Renal pelvis (tissue), 4 donors: ENCODE results near the gene NRGN. TPM values are rescaled to one million over a fixed set of nuclear protein-coding genes. Genes with fewer than 3 reads are reported as not detected.
"Not testable (repeated sequence)": the region's sequence is repeated elsewhere in the genome, so short reads cannot be mapped to it uniquely, and the experiment has no call there.

ENCODE experiments used
- DNase-seq: peaks from one replicate; pipeline ENCODE4 v3.0.0-alpha.2; 2013
- polyA plus RNA-seq, 3 donors: library from polyadenylated mRNA; unstranded; fragments of 120-200 nt; gene quantifications; one replicate each; pipeline ENCODE4 v1.2.1, GENCODE V29; 2013; ENCODE audit not compliant: insufficient read length in 3 of 3

The NRGN gene
- polyA plus RNA-seq, 3 donors: 17.8 to 27.5 (median 19.6) TPM

DNA sequence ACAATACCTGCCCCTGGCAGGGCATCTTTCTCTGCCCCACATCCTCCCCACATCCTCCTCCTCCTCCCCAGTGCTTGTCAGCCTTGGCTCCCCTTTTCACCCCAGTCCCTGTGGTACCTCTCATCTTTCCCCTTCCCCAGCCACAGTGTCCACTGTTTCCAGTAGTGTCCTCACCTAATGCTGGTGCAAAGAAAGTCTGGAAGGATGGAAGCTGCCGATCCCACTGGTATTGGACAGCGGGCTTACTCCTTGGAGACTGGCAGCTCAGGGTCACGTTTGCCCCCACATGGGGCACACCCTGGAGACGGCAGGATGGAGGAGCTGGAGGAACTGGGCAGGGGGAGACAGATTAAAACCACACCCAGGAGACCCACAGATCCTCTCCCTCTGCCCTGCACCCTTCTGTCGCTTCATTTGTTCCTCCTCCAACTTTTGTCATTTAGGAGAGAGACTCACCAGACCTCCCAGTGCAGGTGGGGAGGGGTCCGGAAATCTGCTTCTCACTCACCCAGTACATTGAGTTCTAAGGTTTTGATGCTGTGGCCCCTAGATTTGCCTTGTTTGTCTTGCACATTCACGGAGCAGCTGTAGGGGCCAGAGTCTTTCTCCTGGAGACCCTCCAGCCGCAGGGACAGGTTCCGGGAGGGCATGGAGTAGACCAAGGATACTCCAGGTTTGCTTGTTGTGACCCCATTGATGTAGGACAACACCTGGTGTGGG is 16.5 kb downstream of the NRGN start:
- no peak for DNase-seq

DNA sequence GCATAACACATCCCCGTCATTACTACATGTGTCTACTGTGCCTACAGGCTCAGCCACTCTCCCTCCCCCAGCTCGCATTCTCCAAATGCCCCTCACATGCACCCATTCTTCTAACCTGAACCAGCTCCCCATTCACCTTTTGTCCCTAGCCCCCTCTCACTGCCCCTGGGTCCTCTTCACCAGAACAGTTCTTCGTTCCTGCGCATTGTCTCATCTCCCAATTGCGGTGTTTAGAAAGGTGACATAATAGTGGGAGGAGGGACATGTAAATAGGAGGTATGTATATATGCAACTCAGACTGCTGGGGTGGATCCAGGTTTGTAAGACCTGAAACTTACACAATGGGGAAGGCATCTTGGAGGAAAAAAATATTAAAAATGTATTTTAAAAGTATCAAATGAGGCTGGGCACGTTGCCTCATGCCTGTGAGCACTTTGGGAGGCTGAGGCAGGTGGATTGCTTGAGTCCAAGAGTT is 17.0 kb downstream of the NRGN start:
- no peak for DNase-seq

DNA sequence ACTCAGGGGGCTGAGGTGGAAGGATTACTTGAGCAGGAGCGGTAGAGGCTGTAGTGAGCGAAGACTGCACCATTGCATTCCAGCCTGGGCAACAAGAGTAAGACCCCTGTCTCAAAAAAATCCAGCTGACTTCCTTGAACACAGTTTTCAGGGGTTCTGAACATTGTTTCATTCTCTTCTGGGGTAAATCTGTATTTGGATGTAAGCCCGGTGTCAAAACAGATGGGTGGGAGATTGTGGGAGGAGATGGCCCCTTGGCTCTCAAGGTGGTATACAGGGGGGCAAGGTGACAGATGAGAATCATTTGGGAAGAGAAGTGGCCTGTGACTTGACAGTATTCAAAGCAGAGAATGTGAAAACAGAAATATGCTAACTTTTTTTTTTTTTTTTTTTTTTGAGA is 17.6 kb downstream of the NRGN start:
- DNase-seq: no peak

DNA sequence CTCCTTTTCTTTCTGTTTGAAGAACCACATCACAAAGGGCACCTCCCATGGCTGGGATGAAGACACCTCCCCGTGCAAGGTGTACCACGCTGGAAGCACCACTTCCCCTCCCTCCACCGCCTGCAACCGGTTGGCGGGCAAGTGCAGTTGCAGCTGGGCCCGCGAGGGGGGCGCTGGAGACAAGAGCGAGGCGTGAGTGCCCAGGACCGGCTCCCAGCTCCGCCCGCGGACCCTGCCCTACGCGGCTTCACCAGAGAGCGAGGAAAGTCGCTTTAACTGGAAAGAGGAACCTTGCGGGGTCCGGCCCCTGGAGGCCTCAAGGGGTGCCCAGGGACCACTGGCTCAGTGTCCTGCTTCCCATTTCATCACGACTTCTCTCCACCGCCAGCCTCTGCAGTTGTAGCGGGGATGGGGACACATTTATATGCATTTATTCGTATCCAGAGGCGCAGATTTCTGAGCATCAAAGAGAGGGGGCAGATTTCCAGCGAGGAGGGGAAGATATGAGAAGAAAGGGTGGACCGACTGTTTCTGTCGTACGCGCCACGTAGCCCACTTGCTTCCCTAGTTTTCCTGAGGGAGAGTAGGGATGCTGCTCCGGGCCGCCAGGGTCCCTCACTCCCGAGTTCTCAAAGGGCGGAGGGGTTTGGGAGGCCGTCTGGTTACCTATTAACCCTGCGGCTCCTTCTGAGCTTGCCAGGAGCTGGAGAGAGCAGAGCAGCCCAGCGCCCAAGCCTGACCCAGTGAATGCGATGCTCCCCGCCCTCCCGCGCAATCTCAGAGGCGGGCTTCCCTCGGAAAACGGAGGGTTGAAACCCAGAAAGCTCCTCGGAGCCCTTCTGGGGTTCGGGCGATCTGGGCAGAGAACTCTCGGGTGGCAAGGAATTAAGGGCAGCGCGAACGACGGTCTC is 18.9 kb downstream of the NRGN start:
- peak; percentile 72 for DNase-seq

DNA sequence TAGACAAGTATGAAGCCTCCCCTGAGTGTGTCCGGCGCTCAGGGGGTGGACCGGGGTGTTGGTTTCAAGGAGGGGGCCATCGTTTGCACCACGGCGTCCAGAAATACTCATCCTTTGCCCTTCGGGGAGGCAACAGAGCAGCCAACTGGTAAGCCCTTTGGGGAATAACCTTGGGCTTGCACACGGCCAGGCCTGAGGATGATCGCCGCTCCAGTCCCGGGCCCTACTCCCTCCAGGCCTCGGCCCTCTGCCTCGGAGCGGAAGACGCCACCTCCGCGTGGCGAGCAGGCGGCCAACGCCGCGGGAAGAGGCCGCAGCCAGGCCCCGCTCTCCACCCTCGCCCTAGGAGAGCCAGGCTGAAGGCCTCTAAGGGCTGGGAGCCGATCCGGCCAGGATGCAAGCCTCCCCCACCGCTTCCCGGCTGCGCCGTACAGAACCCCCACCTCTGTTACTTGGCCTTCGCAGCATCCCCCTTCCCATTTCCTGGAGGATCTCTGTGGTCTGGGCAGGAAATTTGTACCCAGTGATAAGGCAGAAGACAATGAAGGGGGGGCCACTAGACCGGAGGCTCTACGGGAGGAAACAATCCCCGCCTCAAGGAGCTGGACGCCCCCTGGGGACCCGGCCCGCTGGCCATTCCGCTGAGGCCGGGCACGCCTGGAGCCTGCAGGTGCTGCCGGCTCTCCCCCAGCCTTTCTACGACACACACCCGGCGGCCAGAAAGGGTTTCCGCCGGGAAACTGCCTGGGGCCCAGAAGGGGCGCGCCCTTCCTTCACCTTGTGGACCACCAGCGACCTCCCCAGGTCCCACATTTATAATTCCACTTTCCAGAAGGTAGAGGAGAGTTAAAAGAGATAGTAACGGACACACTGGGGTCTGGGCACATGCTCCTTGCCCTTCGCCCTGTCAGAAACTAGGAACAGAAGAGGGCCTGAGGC is 19.8 kb downstream of the NRGN start:
- no peak for DNase-seq

DNA sequence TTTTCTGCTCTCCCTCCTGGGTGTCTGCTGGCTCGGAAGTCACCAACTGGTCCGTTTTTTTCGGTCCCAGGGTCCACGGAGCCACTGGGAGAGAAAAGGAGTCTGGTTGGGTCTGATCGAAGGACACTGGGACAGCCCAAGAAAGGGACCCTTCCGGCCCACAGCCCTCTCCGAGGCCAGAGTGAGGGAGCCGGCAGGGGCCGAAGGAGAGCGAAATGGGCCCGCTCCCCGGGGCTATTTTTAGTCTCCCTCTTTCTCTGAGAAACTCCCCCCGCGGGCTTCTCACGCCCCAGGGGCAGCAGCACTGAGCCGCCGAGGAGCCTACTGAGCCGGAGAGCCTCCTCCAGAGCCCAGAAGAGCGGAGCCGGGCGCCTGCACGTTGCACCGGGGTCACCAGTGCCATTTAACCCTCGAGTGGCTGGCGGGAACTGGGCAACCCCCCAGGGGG is 20.5 kb downstream of the NRGN start:
- no peak for DNase-seq

DNA sequence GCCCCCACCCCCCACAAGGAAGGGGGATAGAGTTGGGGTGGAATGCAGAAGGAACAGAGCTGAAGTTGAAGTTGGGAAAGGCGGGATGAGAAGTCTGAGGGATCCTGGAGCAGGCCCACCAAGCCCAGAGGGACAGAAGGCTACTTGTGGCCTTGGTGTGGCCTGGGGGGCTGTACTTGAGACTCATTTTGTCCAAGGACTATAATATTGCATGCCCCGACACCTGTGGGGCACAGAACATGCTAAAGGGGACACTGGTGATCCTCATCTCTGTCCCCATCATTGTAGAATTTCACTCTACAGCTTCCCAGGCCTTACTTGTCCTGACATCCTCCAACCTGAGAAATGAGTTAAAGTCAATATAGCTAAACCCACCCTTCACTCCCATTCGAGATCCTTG is 21.1 kb downstream of the NRGN start:
- no peak for DNase-seq

DNA sequence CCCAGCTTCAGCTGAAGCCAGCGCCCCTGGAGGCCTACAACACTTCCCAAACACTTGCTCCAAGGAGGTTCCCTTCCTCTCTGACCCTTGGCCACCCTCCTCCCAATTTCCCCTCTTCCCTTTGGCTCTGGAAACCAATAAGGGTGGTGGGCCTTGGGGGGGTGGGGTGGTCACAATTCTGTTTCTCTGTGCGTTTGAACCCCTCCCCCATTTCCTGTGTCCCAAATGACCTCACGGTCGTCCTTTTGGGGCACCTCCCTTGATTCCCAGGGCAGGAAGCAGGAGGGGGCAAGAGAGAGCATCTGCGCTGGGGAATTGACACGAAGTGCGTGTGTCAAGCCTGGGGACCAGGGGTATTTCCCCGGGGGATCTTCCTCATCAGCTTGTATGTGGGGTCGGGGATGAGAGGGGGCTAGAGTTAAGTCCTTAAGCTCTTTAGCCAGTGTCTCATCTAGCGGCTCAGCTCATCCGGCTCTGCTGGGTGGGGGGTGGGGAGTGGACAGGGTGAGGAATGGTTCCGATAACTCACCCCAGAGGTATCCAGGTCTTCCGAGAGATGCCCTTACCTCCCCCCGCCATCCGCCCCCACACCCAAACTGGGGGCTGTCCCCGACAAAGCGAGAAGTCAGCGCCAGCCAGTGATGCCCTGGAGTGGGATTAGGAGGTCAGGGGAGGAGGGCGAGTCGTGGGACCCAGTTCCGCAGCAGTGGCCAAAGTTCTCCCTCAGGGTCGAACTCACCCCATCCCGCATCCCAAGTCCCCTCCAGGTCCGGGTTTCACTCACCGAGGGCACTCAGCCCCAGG is 21.8 kb downstream of the NRGN start:
- no peak for DNase-seq

DNA sequence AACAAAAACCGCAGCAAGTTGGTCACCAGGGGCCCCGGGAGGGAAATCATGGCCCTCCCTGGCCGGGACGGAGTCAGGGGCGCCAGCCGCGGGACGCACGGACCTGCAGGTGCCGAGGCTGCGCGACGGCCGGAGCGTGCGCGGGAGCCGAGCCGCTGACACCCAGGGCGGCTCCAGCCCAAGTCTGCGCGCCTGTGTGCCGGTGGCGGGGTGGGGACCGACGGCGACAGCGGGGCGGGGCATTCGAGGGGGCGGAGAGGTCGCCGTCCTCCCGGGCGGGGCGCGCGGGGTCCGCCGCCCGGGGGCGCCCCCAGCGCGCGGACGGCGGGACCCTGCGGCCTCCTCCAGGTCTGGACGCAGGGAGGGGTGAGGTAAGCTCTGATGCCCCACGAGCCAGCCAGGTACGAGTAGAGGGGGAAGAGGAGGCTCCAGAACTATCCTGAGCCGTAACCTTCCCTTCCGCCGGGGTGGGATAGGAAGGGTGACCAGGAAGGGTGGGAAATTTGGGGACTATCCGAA is 22.4 kb downstream of the NRGN start, which contains the start of gene ESAM:
ESAM (minus strand) TSS at position 186 of the 519 bp plus-strand sequence; CDS start at position 50, 136 bp downstream.
- no peak for DNase-seq

DNA sequence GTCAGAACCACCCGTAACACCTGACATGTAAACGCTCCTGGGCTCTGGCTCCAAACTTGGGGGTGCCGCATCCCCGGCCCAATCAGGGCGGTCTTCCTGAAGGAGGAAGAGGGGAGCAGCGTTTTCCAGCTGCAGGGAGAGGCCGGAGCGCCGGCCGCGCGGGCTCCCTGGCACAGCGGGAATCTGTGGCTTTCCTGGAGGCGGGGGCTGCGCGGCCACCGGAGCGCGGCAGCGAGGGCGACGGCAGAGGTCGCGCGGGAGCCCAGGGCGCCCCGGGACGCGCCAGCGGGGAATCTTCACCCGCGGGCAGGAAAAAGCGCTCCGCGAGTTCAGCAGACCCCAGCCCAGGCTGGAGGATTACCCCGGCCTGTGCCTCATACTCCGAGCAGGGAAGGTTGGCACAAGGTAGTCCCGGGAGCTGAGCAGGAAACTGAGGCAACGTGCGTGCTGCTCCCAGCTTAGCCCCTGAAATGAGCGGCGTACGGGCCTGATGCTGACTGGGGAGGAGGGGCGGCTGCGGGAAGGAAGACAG is 22.9 kb downstream of the NRGN start:
- DNase-seq: no peak

DNA sequence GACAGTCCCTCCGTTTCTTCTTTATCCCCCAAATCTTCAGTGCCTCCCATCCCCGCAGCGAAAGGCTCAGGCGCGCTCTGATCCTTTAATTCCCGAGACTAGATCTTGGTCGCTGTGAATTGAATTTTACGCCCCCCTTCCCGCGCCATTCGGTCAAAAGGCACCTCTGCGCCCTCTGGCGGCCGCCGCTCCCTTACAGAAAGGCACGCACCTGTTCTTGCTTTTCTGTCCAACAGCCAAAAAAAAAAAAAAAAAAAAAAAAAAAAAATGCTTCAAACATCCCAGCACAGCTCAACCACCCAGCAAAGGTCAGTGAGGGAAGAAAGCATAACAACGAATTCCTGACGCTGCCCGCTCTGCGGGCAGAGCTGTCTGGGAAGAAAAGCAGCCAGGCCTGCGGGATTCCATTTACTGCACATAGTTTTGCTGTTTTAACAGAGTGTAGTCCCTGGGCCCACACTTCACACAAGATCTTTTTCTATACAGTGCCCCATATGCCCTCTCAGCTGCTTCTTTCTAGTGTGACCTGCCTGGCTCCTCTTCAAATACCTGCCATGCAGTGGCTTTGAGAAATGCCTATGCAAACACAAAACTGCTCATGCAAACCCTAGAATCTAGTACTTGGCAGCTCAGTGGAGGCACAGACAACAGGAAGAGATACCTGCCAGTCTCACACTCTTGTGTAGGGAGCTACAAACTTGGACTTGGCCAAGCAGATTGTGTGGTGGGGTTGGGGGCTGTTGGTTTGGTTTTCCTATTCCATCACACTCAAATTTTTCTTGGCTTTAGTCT is 23.6 kb downstream of the NRGN start:
- DNase-seq: peak; percentile 86

DNA sequence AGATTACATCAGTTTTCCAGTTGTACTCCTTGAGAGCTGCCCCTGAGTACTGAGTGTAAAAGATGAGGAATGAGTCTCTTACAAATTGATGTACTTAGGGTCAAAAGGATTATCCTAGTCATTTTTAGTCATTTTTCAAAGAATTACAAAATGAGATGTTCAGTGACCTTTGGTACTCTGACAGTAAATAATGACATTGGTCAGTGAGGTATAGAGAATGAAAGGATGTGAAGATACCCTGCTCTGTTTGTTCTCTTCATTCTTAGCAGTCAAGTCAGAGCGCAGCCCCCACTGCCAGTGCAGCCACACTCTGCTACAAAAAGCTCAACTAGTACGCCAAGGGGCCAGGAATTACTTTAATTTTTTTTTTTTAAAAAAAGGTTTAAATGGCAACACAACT is 26.4 kb downstream of the NRGN start:
- no peak for DNase-seq

DNA sequence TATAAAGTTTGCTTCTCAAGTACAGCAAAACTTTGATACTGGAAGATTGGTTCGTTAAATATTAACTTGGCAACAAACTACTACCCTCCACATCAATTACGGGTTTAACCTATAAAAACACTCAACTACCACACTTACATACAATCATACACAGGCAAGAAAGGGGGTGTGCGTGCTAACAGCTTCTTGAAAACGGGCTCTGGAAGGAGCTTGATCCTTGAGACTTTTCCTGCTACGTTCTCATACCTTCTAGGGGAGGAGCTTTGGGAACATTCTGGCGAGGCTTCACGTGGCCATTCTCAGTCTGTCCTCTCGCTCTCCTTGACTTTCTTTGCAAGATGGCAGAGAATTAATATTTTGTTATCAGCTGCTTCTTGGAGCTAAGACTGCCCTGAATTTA is 29.2 kb downstream of the NRGN start:
- no peak for DNase-seq

DNA sequence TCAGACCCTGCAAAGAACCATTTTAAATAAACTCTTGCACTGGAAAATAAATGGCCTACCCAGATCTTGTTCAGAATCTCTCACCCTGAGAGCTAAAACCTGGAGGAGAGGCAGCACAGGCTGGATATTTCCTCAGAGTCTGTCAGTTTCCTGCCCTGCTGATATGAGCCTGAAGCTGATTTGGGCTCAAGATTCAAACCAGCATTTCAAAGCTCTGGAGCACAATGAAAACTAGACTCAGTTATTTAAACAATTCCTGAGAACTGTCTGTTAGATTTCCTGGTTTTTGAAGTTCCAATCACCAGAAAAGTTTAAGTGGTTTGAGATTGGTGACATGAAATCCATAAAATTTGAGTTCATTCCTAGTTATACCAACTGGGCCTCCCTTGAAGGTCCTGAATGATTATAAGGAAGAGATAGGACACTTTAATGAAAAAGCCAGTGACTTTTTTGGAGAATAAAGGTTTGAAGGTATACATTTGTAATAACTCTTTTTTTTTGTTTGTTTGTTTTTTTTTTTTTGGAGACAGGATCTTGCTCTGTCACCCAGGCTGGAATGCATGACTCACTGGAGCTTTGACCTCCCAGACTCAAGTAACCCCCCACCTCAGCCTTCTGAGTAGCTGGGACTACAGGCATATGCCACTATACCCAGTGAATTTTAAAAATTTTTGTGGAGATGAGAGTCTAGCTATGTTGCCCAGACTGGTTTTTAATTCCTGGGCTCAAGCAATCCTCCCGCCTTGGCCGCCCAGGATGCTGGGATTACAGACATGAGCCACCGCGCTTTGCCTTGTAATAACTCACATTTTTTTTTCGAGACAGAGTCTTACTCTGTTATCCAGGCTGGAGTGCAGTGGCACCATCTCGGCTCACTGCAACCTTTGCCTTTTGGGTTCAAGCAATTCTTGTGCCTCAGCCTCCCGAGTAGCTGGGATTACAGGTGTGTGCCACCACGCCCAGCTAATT is 30.3 kb downstream of the NRGN start:
- no peak for DNase-seq

DNA sequence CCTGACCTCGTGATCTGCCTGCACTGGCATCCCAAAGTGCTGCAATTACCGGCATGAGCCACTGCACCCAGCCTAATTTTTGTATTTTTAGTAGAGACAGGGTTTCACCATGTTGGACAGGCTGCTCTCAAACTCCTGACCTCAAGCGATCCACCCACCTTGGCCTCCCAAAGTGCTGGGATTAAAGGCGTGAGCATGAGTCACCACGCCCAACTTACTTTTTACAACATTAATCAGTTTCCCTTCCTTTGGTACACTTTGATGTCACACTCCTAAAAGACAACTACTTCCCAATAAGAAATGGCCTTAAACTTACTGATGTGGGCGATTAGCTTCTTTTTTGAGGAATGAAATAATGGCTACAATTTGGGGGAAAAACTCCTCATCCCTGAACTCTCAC is 31.2 kb downstream of the NRGN start:
- DNase-seq: not testable (repeated sequence)

DNA sequence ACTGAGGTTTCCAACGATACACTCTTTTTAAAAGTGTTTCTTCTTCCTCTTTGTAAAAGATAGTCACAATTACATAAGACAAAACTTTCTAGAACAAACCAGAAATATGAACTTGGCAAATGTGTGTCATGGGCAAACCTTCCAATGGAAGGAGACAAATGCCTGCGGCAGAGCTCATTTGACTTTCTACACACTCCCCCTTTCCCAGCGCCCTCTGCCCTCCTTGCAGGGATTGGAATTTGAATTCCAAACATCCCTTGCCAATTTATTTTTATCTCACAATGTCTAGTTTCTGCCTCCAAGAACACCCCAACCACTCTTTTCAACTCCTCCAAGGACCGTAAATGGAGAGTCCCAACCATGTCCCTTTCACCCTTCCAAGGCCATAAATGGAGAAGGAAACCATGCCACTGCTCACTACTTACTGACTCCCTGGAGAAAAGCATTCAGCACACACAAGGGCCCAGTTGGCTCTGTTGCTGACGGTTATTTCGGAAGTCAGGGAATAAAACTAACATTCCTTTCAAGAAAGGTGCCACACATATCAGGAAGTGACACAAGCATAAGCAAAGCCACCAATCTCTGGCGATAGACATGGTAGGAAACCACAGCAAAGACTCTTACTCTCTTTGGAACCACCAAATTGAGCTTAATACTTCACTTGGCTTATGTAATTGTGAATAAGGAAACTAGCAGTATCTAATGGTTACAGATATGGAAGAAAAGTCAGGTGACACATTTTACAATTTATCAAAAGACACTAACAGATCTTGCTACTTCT is 37.3 kb downstream of the NRGN start:
- no peak for DNase-seq

DNA sequence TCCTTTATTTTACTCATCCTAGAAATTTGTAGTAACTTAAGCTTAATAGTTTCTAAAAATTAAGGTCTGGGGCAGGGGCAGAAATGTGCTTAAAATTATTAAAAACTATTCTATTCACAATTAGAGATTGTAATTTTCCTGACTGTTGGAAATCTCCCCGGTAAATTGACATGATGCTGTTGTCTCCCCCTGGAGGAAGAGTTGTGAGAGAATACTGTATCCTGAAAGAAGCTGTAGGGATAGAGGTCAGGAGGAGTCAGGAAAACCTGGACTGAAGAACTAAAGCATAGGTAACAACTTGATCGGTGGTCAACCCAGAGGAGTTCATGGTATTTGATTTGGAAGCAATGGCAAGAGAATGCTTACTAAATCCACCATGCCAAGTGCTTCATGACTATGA is 38.5 kb downstream of the NRGN start:
- DNase-seq: no peak
